HCT116 (cell line): ENCODE data around the gene EPHB3. TPM values are rescaled to one million over a fixed set of nuclear protein-coding genes. Genes with fewer than 3 reads are reported as not detected.

ENCODE experiments used
- ATAC-seq: fragments of 200-7000 bp; cut with Tn5 transposase; 2 replicates; pipeline ENCODE4 v1.9.1; 2020; ENCODE audit warnings: mild to moderate bottlenecking, moderate library complexity
- BruUV-seq: library from RNA; stranded (reverse); fragments of 400-500 nt; replicated peaks from 2 replicates; lab custom pipeline; 2021; lab: Mats Ljungman, UMichigan
- CTCF ChIA-PET: fragments of 300-600 bp; sonication (Branson Sonifier 250); formaldehyde crosslinking; loops from one replicate; lab custom pipeline; 2021; ENCODE audit warnings: antibody characterized with exemption; lab: Charles Lee
- POLR2A ChIA-PET: fragments of 300-600, 350-600 bp; sonication (Branson Sonifier 250); formaldehyde crosslinking; loops from one replicate; lab custom pipeline; 2021; ENCODE audit warnings: antibody characterized with exemption; lab: Charles Lee
- RAD21 ChIA-PET, 2 experiments: fragments of 300-600 bp; sonication (Branson Sonifier 250); formaldehyde crosslinking; loops; one replicate each; lab custom pipeline; 2023; ENCODE audit warnings: low total read pairs in 2 of 2; ENCODE audit not compliant: uncharacterized antibody in 2 of 2, unreplicated experiment in 2 of 2, low non-redundant PET in 1 of 2; lab: Charles Lee
- DNase-seq: peaks from one replicate; pipeline ENCODE4 v3.0.0-alpha.2; 2010; ENCODE audit warnings: low read depth, low spot score
- H2AFZ ChIP-seq: fragments of 200-600 bp; shearing (Covaris generic), sonication (generic); 2 replicates; pipeline ENCODE4 v1.6.1; 2017; ENCODE audit warnings: low read depth, mixed run types, mixed read lengths, antibody characterized with exemption, low read length; ENCODE audit not compliant: poor library complexity, severe bottlenecking
- H3K27ac ChIP-seq: 2 replicates; pipeline ENCODE4 v1.5.1; 2012; ENCODE audit warnings: low read depth, low read length
- H3K27me3 ChIP-seq: fragments of 200-600 bp; sonication (generic); 2 replicates; pipeline ENCODE4 v1.6.1; 2016; ENCODE audit warnings: mixed run types, low read length, mixed read lengths; ENCODE audit not compliant: insufficient read depth
- H3K36me3 ChIP-seq, 2 experiments: fragments of 200-500 bp in 1 of 2; fragments of 200-600 bp in 1 of 2; sonication (Bioruptor generic) in 1 of 2; sonication (generic) in 1 of 2; 2 replicates each; pipeline versions ENCODE4 v1.5.1 to v1.6.1; 2014 to 2016; ENCODE audit warnings: low read length in 2 of 2, inconsistent platforms in 1 of 2, mixed read lengths in 1 of 2, mixed run types in 1 of 2; ENCODE audit not compliant: insufficient read depth in 2 of 2, control insufficient read depth in 1 of 2
- H3K4me1 ChIP-seq, 2 experiments: fragments of 200-600 bp in 1 of 2; sonication (generic) in 1 of 2; 2 replicates each; pipeline versions ENCODE4 v1.5.1 to v1.6.1; 2012 to 2017; ENCODE audit warnings: low read length in 2 of 2, inconsistent platforms in 1 of 2, mild to moderate bottlenecking in 1 of 2, mixed read lengths in 1 of 2, mixed run types in 1 of 2, moderate library complexity in 1 of 2; ENCODE audit not compliant: insufficient read depth in 2 of 2, control insufficient read depth in 1 of 2
- H3K4me2 ChIP-seq: fragments of 200-600 bp; sonication (generic); 2 replicates; pipeline ENCODE4 v1.6.1; 2017; ENCODE audit warnings: mixed run types, low read length, mixed read lengths
- H3K4me3 ChIP-seq, 2 experiments: fragments of 200-600 bp in 1 of 2; sonication (generic) in 1 of 2; replicated peaks in 1 of 2; 2 replicates each; pipeline ENCODE4 v1.5.1; 2011 to 2016; ENCODE audit warnings: low read length in 2 of 2, control low read depth in 1 of 2, low read depth in 1 of 2, mild to moderate bottlenecking in 1 of 2, mixed read lengths in 1 of 2, mixed run types in 1 of 2
- H3K79me2 ChIP-seq: fragments of 200-600 bp; sonication (generic); 2 replicates; pipeline ENCODE4 v1.6.1; 2017; ENCODE audit warnings: mild to moderate bottlenecking, mixed run types, low read length, moderate library complexity, mixed read lengths; ENCODE audit not compliant: insufficient read depth
- H3K9ac ChIP-seq: fragments of 200-600 bp; sonication (generic); 2 replicates; pipeline ENCODE4 v1.6.1; 2016; ENCODE audit warnings: low read length, mixed read lengths
- H3K9me2 ChIP-seq: fragments of 200-600 bp; sonication (generic), shearing (Covaris generic); 2 replicates; pipeline ENCODE4 v1.6.1; 2017; ENCODE audit warnings: mixed run types, mild to moderate bottlenecking, moderate library complexity; ENCODE audit not compliant: insufficient read depth
- H3K9me3 ChIP-seq, 2 experiments: fragments of 200-500 bp in 1 of 2; fragments of 200-600 bp in 1 of 2; sonication (Bioruptor generic) in 1 of 2; sonication (generic) in 1 of 2; 2 replicates each; pipeline ENCODE4 v1.6.1; 2014 to 2017; ENCODE audit warnings: low read length in 2 of 2, mixed read lengths in 2 of 2, inconsistent platforms in 1 of 2, low read depth in 1 of 2, mild to moderate bottlenecking in 1 of 2, mixed run types in 1 of 2, moderate library complexity in 1 of 2; ENCODE audit not compliant: control insufficient read depth in 1 of 2, insufficient read depth in 1 of 2
- H4K20me1 ChIP-seq: fragments of 200-600 bp; sonication (generic), shearing (Covaris generic); 2 replicates; pipeline ENCODE4 v1.6.1; 2017; ENCODE audit warnings: mixed run types, mild to moderate bottlenecking, moderate library complexity; ENCODE audit not compliant: insufficient read depth
- CBX3 ChIP-seq: IDR thresholded peaks from 2 replicates; pipeline ENCODE4 v1.6.1; 2012; ENCODE audit warnings: low read depth
- ELF1 ChIP-seq: IDR thresholded peaks from 2 replicates; pipeline ENCODE4 v1.6.1; 2012; ENCODE audit warnings: low read depth, borderline replicate concordance
- EZH2 ChIP-seq: fragments of 200-600 bp; sonication (generic); IDR thresholded peaks from 2 replicates; pipeline ENCODE4 v1.6.1; 2017; ENCODE audit warnings: antibody characterized with exemption, mixed run types
- EZH2phosphoT487 ChIP-seq: fragments of 200-600 bp; IDR thresholded peaks from 2 replicates; pipeline ENCODE4 v1.6.1; 2018; ENCODE audit warnings: antibody characterized with exemption, borderline replicate concordance
- JUND ChIP-seq: IDR thresholded peaks from 2 replicates; pipeline ENCODE4 v1.6.1; 2012
- POLR2A ChIP-seq: IDR thresholded peaks from 2 replicates; pipeline ENCODE4 v1.7.0; 2011; ENCODE audit warnings: borderline replicate concordance; ENCODE audit not compliant: insufficient read depth, insufficient read length; ENCODE audit errors: extremely low read depth
- RAD21 ChIP-seq: IDR thresholded peaks from 2 replicates; pipeline ENCODE4 v1.6.1; 2012; ENCODE audit warnings: low read depth, mild to moderate bottlenecking
- SIN3A ChIP-seq: IDR thresholded peaks from 2 replicates; pipeline ENCODE4 v1.6.1; 2012; ENCODE audit warnings: low read depth
- SP1 ChIP-seq: IDR thresholded peaks from 2 replicates; pipeline ENCODE4 v1.6.1; 2012; ENCODE audit warnings: low read depth
- SRF ChIP-seq: IDR thresholded peaks from 2 replicates; pipeline ENCODE4 v1.6.1; 2012; ENCODE audit warnings: low read depth
- TCF7L2 ChIP-seq: IDR thresholded peaks from 2 replicates; pipeline ENCODE4 v1.7.0; 2011; ENCODE audit warnings: borderline replicate concordance, inconsistent platforms; ENCODE audit not compliant: insufficient read depth, insufficient read length; ENCODE audit errors: extremely low read depth
- YY1 ChIP-seq: IDR thresholded peaks from 2 replicates; pipeline ENCODE4 v1.6.1; 2011; ENCODE audit warnings: low read length, low read depth, moderate library complexity, mild to moderate bottlenecking; ENCODE audit not compliant: insufficient replicate concordance; ENCODE audit errors: extremely low read depth
- ZFX ChIP-seq: fragments of 450-650 bp; IDR thresholded peaks from 2 replicates; pipeline ENCODE4 v1.6.1; 2017
- ZNF274 ChIP-seq: fragments of 200-500 bp; sonication (Bioruptor generic); IDR thresholded peaks from 2 replicates; pipeline ENCODE4 v1.6.1; 2014; ENCODE audit warnings: mild to moderate bottlenecking, low read depth, low read length, inconsistent platforms
- intact Hi-C: fragments of 100-400 bp; cut with micrococcal nuclease; formaldehyde crosslinking; loops from 2 replicates; pipeline ENCODE4 v1.10.0; 2022
- total RNA-seq: library from RNA; stranded (reverse); gene quantifications from one replicate; pipeline ENCODE4 v1.2.1, GENCODE V29; 2021; ENCODE audit not compliant: unreplicated experiment
- TF ChIP-seq, protein P1 (sequence below): IDR thresholded peaks from 2 replicates; pipeline ENCODE4 v1.6.1; 2012
- TF ChIP-seq, protein P2 (sequence below): IDR thresholded peaks from 2 replicates; pipeline ENCODE4 v1.6.1; 2012; ENCODE audit warnings: low read depth
- TF ChIP-seq, protein P3 (sequence below), 3 experiments: fragments of 200-600 bp in 1 of 3; sonication (generic) in 1 of 3; IDR thresholded peaks in 2 of 3; conservative IDR thresholded peaks in 1 of 3; 2 replicates each; pipeline ENCODE4 v1.5.1; 2012 to 2017; ENCODE audit warnings: low read depth in 2 of 3, low read length in 2 of 3, antibody characterized with exemption in 1 of 3, borderline replicate concordance in 1 of 3, control low read depth in 1 of 3, mild to moderate bottlenecking in 1 of 3, mixed read lengths in 1 of 3, mixed run types in 1 of 3, moderate library complexity in 1 of 3; ENCODE audit not compliant: insufficient read depth in 1 of 3
- TF ChIP-seq, protein P4 (sequence below): IDR thresholded peaks from 2 replicates; pipeline ENCODE4 v1.6.1; 2011; ENCODE audit warnings: mild to moderate bottlenecking, low read length, moderate library complexity; ENCODE audit not compliant: insufficient replicate concordance; ENCODE audit errors: extremely low read depth
- TF ChIP-seq, protein P5 (sequence below): IDR thresholded peaks from 2 replicates; pipeline ENCODE4 v1.6.1; 2012

Gene EPHB3
- total RNA-seq, 1 experiment from 2014 or later = 6.5 TPM

DNA sequence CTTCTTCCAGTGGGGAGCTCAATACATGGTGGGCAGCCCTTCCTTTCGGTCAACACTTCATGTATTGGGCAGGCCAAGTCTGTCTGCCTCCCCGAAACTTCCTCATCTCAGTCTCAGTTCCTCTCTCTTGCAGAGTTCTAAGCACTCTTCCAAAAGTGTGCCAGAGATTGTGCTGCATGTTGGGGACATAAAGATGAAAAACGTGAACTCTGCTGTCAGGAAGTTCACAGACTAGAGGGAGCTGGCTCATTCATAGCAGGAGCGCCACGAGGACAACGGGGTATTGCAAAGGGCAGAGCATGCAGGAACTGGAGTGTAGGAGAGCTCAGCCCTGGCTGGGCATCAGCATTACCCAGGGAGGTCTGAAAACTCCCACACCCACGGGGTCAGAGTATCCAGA, 15.3 kb upstream of the EPHB3 start:
- H3K27me3 ChIP-seq = no peaks in the 10 kb centered on the region
- no peaks in the 10 kb centered on the region for H3K9me2 ChIP-seq
- H3K4me2 ChIP-seq = no peak overlapping the region
- no peaks in the 10 kb centered on the region for H3K9me3 ChIP-seq
- ChIA-PET RAD21 (no interaction called here), POLR2A (no interaction called here), CTCF (interaction anchor here (1.2 kb wide), 1 partner anchor 175 kb away, joined by 7 read pairs; no protein-coding TSS in a partner anchor)
- no peak for ATAC-seq
- DNase-seq = no peak
- intact Hi-C loops = no loop called here
- no peak overlapping the region for H2AFZ ChIP-seq
- no peak overlapping the region for H3K9ac ChIP-seq
- H3K79me2 ChIP-seq = no peaks in the 10 kb centered on the region
- no peaks in the 10 kb centered on the region for H3K36me3 ChIP-seq
- H3K4me1 ChIP-seq = peaks cover 0 to 7% of the 10 kb centered on the region in 2 experiments; a peak in 1 of 4 replicates
- BruUV-seq = no TSS peak
- TF ChIP-seq ZNF274 (no peak), ZFX (no peak), EZH2phosphoT487 (no peak), EZH2 (no peak), YY1 (no peak), SP1 (no peak), ELF1 (no peak), SIN3A (no peak), RAD21 (no peak), CBX3 (no peak), JUND (no peak), TCF7L2 (no peak), SRF (no peak), POLR2A (no peak)
- TF ChIP-seq, protein P1, sequence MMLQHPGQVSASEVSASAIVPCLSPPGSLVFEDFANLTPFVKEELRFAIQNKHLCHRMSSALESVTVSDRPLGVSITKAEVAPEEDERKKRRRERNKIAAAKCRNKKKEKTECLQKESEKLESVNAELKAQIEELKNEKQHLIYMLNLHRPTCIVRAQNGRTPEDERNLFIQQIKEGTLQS = no peak
- TF ChIP-seq, protein P2, sequence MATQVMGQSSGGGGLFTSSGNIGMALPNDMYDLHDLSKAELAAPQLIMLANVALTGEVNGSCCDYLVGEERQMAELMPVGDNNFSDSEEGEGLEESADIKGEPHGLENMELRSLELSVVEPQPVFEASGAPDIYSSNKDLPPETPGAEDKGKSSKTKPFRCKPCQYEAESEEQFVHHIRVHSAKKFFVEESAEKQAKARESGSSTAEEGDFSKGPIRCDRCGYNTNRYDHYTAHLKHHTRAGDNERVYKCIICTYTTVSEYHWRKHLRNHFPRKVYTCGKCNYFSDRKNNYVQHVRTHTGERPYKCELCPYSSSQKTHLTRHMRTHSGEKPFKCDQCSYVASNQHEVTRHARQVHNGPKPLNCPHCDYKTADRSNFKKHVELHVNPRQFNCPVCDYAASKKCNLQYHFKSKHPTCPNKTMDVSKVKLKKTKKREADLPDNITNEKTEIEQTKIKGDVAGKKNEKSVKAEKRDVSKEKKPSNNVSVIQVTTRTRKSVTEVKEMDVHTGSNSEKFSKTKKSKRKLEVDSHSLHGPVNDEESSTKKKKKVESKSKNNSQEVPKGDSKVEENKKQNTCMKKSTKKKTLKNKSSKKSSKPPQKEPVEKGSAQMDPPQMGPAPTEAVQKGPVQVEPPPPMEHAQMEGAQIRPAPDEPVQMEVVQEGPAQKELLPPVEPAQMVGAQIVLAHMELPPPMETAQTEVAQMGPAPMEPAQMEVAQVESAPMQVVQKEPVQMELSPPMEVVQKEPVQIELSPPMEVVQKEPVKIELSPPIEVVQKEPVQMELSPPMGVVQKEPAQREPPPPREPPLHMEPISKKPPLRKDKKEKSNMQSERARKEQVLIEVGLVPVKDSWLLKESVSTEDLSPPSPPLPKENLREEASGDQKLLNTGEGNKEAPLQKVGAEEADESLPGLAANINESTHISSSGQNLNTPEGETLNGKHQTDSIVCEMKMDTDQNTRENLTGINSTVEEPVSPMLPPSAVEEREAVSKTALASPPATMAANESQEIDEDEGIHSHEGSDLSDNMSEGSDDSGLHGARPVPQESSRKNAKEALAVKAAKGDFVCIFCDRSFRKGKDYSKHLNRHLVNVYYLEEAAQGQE = no peak
- TF ChIP-seq, protein P3, sequence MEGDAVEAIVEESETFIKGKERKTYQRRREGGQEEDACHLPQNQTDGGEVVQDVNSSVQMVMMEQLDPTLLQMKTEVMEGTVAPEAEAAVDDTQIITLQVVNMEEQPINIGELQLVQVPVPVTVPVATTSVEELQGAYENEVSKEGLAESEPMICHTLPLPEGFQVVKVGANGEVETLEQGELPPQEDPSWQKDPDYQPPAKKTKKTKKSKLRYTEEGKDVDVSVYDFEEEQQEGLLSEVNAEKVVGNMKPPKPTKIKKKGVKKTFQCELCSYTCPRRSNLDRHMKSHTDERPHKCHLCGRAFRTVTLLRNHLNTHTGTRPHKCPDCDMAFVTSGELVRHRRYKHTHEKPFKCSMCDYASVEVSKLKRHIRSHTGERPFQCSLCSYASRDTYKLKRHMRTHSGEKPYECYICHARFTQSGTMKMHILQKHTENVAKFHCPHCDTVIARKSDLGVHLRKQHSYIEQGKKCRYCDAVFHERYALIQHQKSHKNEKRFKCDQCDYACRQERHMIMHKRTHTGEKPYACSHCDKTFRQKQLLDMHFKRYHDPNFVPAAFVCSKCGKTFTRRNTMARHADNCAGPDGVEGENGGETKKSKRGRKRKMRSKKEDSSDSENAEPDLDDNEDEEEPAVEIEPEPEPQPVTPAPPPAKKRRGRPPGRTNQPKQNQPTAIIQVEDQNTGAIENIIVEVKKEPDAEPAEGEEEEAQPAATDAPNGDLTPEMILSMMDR (IDR thresholded peaks at IDR 0.05 in 2 of 3, conservative IDR thresholded peaks at IDR 0.05 in 1 of 3; ENCODE audit: borderline replicate concordance in 1 of 3, insufficient read depth in 1 of 3, low read depth in 2 of 3, low read length in 2 of 3) = no peak
- TF ChIP-seq, protein P4, sequence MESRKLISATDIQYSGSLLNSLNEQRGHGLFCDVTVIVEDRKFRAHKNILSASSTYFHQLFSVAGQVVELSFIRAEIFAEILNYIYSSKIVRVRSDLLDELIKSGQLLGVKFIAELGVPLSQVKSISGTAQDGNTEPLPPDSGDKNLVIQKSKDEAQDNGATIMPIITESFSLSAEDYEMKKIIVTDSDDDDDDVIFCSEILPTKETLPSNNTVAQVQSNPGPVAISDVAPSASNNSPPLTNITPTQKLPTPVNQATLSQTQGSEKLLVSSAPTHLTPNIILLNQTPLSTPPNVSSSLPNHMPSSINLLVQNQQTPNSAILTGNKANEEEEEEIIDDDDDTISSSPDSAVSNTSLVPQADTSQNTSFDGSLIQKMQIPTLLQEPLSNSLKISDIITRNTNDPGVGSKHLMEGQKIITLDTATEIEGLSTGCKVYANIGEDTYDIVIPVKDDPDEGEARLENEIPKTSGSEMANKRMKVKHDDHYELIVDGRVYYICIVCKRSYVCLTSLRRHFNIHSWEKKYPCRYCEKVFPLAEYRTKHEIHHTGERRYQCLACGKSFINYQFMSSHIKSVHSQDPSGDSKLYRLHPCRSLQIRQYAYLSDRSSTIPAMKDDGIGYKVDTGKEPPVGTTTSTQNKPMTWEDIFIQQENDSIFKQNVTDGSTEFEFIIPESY = no peak
- TF ChIP-seq, protein P5, sequence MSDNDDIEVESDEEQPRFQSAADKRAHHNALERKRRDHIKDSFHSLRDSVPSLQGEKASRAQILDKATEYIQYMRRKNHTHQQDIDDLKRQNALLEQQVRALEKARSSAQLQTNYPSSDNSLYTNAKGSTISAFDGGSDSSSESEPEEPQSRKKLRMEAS = no peak
- TF ChIP-seq, all 23 proteins: peak for 0
- H3K27ac ChIP-seq = no peak overlapping the region
- H3K4me3 ChIP-seq = no peak overlapping the region
- H4K20me1 ChIP-seq = no peaks in the 10 kb centered on the region
